Fibroblast of lung (primary cell): ENCODE measurements around the gene SULT1C4.

Experiments used
- CTCF ChIP-seq, 2 donors: IDR thresholded peaks in 1 of 2; conservative IDR thresholded peaks in 1 of 2; 1 replicate in 1 of 2; 2 replicates in 1 of 2; pipeline ENCODE4 v1.5.1; 2011 to 2012; ENCODE audit warnings: low read length in 2 of 2, control low read depth in 1 of 2, inconsistent platforms in 1 of 2, low read depth in 1 of 2, mild to moderate bottlenecking in 1 of 2
- EZH2 ChIP-seq: IDR thresholded peaks from 2 replicates; pipeline ENCODE4 v1.5.1; 2012; ENCODE audit warnings: low read length, control low read depth, mild to moderate bottlenecking; ENCODE audit errors: missing control alignments

DNA sequence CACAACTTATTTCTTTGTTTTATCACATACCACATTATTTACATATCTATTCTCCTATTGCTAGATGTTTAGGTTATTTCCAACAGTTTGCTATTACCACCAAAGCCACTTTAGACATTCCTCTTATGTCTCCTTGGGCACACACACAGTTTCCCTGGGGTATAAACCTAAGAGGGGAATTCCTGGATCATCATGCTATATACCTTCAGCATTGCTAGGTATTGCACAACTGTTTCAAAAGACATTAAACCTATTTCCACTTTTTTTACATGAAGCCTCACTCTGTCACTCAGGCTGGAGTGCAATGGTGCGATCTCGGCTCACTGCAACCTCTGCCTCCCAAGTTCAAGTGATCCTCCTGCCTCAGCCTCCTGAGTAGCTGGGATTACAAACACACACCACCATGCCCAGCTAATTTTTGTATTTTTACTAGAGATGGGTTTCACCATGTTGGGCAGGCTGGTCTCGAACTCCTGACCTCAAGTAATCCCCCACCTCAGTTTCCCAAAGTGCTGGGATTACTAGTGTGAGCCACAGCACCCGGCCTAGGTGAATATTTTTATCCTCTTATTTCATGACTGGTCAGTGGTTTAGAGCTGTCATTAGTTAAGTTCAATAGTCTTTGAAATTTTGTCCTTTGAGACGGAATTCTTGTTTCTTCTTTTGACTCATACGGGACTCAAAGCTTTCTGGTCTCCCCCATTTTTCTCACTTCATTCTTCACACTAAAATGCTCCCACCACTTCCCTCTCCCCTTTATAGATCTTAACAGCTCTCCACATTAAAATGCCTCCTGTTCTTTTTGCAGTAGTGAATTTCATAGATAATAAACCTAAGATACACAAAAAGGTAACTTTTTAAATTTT lies 30.3 kb downstream of the SULT1C4 start:
- no peak for TF ChIP-seq EZH2
- no peak for TF ChIP-seq CTCF (conservative IDR thresholded peaks at IDR 0.05 in 1 of 2, IDR thresholded peaks at IDR 0.05 in 1 of 2; ENCODE audit: low read depth in 1 of 2, low read length in 2 of 2)
